Peyer's patch (tissue), 4 donors: ENCODE measurements around the gene DAAM2. TPM values are rescaled to one million over a fixed set of nuclear protein-coding genes. Genes with fewer than 3 reads are reported as not detected.

ENCODE experiments used
- DNase-seq, 3 donors: peaks; one replicate each; pipeline ENCODE4 v3.0.0-alpha.2; 2017 to 2019
- H3K27ac ChIP-seq, 4 donors: fragments of 200-600 bp; sonication (generic); one replicate each; pipeline ENCODE4 v1.5.1; 2016 to 2019
- H3K27me3 ChIP-seq, 2 donors: fragments of 200-600 bp; sonication (generic); one replicate each; pipeline ENCODE4 v1.5.1; 2019
- H3K36me3 ChIP-seq, 3 donors: fragments of 200-600 bp; sonication (generic); one replicate each; pipeline ENCODE4 v1.5.1; 2016 to 2019
- H3K4me1 ChIP-seq, 4 donors: fragments of 200-600 bp; sonication (generic); one replicate each; pipeline ENCODE4 v1.5.1; 2016 to 2019
- H3K4me3 ChIP-seq, 4 donors: fragments of 200-600 bp; sonication (generic); 1 replicate in 3 of 4; 2 replicates in 1 of 4; pipeline ENCODE4 v1.5.1; 2016 to 2019; ENCODE audit warnings: mild to moderate bottlenecking in 1 of 4
- H3K9me3 ChIP-seq, 4 donors: fragments of 200-600 bp; sonication (generic); one replicate each; pipeline ENCODE4 v1.5.1; 2016 to 2019; ENCODE audit warnings: mild to moderate bottlenecking in 1 of 4
- CTCF ChIP-seq, 6 experiments: fragments of 450-650 bp in 4 of 6; fragments of 200-600 bp in 2 of 6; sonication (generic) in 1 of 6; IDR thresholded peaks; one replicate each; pipeline ENCODE4 v1.5.1; 2017 to 2019; ENCODE audit warnings: antibody characterized with exemption in 6 of 6, mild to moderate bottlenecking in 3 of 6, moderate library complexity in 1 of 6
- POLR2A ChIP-seq, 2 donors: fragments of 450-650 bp; IDR thresholded peaks; one replicate each; pipeline ENCODE4 v1.5.1; 2017; ENCODE audit warnings: antibody characterized with exemption in 2 of 2, mild to moderate bottlenecking in 2 of 2, moderate library complexity in 2 of 2
- total RNA-seq, 4 donors: library from RNA; depleted of rRNA; stranded (reverse); fragments of >200 nt; gene quantifications; one replicate each; pipeline ENCODE4 v1.1.0, GENCODE V29; 2016

DAAM2 gene
- total RNA-seq, 4 donors from 2014 or later, result 8.8 to 178 (median 22.5) TPM

GRCh38 chr6:39830444-39830843 is 38.3 kb downstream of the DAAM2 start:
- H3K4me3 ChIP-seq, result no peak overlapping the region
- no peaks in the 10 kb centered on the region for H3K36me3 ChIP-seq
- no peak for DNase-seq
- peak overlapping the region in 1 of 4 donors; percentile 43 for H3K27ac ChIP-seq
- H3K27me3 ChIP-seq, result no peaks in the 10 kb centered on the region
- H3K9me3 ChIP-seq, result no peaks in the 10 kb centered on the region
- TF ChIP-seq POLR2A (IDR thresholded peaks at IDR 0.05) (no peak), CTCF (IDR thresholded peaks at IDR 0.05) (no peak)
- H3K4me1 ChIP-seq, result peaks cover 0 to 5% (median 0%) of the 10 kb centered on the region in 4 donors

DNA sequence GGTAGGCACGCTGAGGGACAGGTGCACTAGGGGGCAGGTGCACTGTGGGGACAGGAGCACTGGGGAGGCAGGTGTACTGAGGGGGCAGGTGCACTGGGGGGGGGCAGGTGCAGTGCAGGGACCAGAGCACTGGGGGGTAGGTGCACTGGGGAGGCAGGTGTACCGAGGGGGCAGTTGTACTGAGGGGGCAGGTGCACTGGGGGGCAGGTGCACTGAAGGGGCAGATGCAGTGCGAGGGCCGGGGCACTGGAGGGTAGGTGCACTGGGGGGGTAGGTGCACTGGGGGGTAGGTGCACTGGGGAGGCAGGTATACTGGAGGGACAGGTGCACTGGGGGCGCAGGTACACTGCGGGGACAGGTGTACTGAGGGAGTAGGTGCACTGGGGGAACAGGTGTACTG is 39.5 kb downstream of the DAAM2 start:
- H3K4me1 ChIP-seq, result peaks cover 0 to 5% (median 0%) of the 10 kb centered on the region in 4 donors
- H3K36me3 ChIP-seq, result no peaks in the 10 kb centered on the region
- no peak overlapping the region for H3K4me3 ChIP-seq
- no peaks in the 10 kb centered on the region for H3K27me3 ChIP-seq
- no peaks in the 10 kb centered on the region for H3K9me3 ChIP-seq
- DNase-seq, result no peak
- no peak overlapping the region for H3K27ac ChIP-seq
- TF ChIP-seq CTCF (IDR thresholded peaks at IDR 0.05) (no peak), POLR2A (IDR thresholded peaks at IDR 0.05) (no peak)

DNA sequence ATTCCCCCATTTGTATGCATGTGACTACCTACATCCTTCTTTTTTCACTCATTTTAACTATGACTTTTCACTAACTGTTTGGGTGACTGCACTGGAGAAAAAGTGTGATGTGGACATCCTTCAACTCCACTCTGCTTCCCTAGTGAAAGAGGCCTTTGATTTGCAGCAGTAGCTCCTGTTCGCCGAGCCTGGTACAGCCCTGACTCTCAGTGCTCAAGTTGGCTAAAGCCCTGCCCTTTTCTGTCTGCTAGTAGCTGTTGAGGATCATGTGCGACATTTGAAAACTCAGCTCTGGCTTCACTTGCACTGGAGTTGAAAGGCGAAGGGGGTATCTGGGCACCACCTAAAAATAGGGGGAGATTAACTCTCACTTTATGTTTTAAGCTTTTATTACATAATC is 42.1 kb downstream of the DAAM2 start:
- H3K36me3 ChIP-seq, result no peaks in the 10 kb centered on the region
- H3K4me1 ChIP-seq, result peaks cover 0 to 5% (median 0%) of the 10 kb centered on the region in 4 donors
- no peak for DNase-seq
- H3K27ac ChIP-seq, result peak overlapping the region in 2 of 4 donors; percentile 12 to 25
- TF ChIP-seq CTCF (IDR thresholded peaks at IDR 0.05), result no peak
- TF ChIP-seq POLR2A (IDR thresholded peaks at IDR 0.05), result no peak
- no peak overlapping the region for H3K4me3 ChIP-seq
- H3K27me3 ChIP-seq, result no peaks in the 10 kb centered on the region
- H3K9me3 ChIP-seq, result no peaks in the 10 kb centered on the region

DNA sequence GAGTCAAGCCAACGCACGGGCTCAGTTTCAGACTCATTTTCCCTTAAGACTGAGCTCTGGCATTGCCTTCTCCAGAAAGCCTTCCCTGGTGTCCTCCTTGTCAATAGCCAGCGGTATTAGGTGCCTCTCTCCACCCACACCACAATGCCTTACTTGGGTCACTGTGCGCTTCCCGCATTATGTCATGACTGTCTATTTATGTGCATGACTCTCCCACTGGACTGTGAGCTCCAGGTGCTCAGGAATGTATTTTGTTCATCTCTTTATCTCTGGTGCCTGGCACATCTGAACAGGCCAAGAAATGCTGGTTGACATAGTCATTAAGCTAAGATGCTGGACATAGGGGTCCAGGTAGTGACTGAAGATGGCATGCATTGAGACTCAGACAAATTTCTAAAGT is 42.7 kb downstream of the DAAM2 start:
- Histone ChIP-seq H3K9me3 (no peaks in the 10 kb centered on the region), H3K4me1 (peaks cover 0 to 5% (median 0%) of the 10 kb centered on the region in 4 donors), H3K4me3 (no peak overlapping the region), H3K36me3 (no peaks in the 10 kb centered on the region), H3K27ac (peak overlapping the region in 1 of 4 donors; percentile 12), H3K27me3 (no peaks in the 10 kb centered on the region)
- DNase-seq, result no peak
- no peak for TF ChIP-seq POLR2A (IDR thresholded peaks at IDR 0.05)
- no peak for TF ChIP-seq CTCF (IDR thresholded peaks at IDR 0.05)

DNA sequence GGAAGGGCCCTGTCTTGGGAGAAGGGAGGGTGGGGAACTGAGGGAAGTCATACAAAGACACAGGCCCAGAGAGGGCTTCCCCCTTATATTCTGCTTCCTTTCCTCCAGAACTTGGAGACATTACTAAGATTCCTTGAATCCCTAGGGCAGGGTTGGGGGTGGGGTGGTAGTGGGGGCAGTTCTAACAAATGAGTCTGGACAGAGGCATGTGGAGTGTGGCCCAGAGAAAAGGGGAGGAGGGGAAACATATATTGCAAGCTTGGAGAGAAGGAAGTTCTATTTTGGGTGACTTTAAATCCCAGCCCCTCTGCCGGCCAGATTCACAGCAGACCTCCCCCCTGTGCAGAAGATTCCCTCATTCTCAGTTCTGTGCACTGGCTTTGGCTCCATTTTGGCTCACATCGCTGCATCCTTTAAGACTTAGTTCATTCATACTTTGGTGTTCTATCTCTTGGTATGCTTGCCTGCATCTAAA is 43.7 kb downstream of the DAAM2 start:
- no peak for DNase-seq
- Histone ChIP-seq H3K36me3 (no peaks in the 10 kb centered on the region), H3K27ac (no peak overlapping the region), H3K27me3 (no peaks in the 10 kb centered on the region), H3K4me3 (no peak overlapping the region), H3K4me1 (peaks cover 0 to 5% (median 0%) of the 10 kb centered on the region in 4 donors), H3K9me3 (no peaks in the 10 kb centered on the region)
- TF ChIP-seq POLR2A (IDR thresholded peaks at IDR 0.05) (no peak), CTCF (IDR thresholded peaks at IDR 0.05) (no peak)

DNA sequence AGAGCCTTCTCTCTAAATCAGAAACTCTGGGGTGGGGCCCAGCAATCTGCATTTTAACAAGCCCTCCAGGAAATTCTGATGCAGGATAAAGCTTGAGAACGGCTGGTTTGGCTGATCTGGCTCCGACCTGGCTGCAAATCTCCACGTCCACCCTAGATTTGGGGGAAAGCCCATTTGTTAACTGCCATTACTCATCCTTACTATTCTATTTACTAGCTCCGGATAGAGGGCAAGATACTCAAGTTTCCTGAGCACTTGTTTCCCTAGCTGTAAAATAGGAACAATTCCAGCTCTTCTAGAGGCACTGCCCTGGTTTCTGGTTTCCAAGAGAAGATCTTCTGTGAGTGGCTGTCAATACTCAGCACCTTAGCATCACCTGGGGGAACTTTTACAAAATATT is 44.4 kb downstream of the DAAM2 start:
- Histone ChIP-seq H3K27ac (no peak overlapping the region), H3K36me3 (no peaks in the 10 kb centered on the region), H3K27me3 (no peaks in the 10 kb centered on the region), H3K4me3 (no peak overlapping the region), H3K9me3 (no peaks in the 10 kb centered on the region), H3K4me1 (peaks cover 0 to 5% (median 0%) of the 10 kb centered on the region in 4 donors)
- DNase-seq, result no peak
- no peak for TF ChIP-seq CTCF (IDR thresholded peaks at IDR 0.05)
- no peak for TF ChIP-seq POLR2A (IDR thresholded peaks at IDR 0.05)
